Endodermal cell (in vitro differentiated cells): Measurements from ENCODE around the gene ACKR2. TPM values are rescaled to one million over a fixed set of nuclear protein-coding genes. Genes with fewer than 3 reads are reported as not detected.
A peak's percentile ranks its signal among the peaks of the same experiment; 100 is the strongest.

Experiments used
- DNase-seq: peaks from one replicate; pipeline ENCODE4 v3.0.0-alpha.2; 2017
- H3K27ac ChIP-seq: 2 replicates; pipeline ENCODE4 v1.5.1; 2013; ENCODE audit warnings: mild to moderate bottlenecking, low read depth, low read length, moderate library complexity
- H3K27me3 ChIP-seq: 2 replicates; pipeline ENCODE4 v1.6.1; 2013; ENCODE audit warnings: mild to moderate bottlenecking, low read length, moderate library complexity; ENCODE audit not compliant: insufficient read depth, control insufficient read depth, poor library complexity, severe bottlenecking
- H3K36me3 ChIP-seq: 2 replicates; pipeline ENCODE4 v1.7.0; 2013; ENCODE audit warnings: mild to moderate bottlenecking, low read length, moderate library complexity; ENCODE audit not compliant: control insufficient read depth, insufficient read depth
- H3K4me1 ChIP-seq: one replicate; pipeline ENCODE4 v1.7.0; 2013; ENCODE audit warnings: low read length; ENCODE audit not compliant: control insufficient read depth, insufficient read depth
- H3K4me3 ChIP-seq: 2 replicates; pipeline ENCODE4 v1.5.1; 2013; ENCODE audit warnings: mild to moderate bottlenecking, low read length, moderate library complexity
- H3K9ac ChIP-seq: 2 replicates; pipeline ENCODE4 v1.6.1; 2013; ENCODE audit warnings: mild to moderate bottlenecking, low read length, moderate library complexity; ENCODE audit not compliant: poor library complexity, severe bottlenecking; ENCODE audit errors: extremely low read depth
- H3K9me3 ChIP-seq: 2 replicates; pipeline ENCODE4 v1.6.1; 2013; ENCODE audit warnings: mild to moderate bottlenecking, low read length, moderate library complexity; ENCODE audit not compliant: control insufficient read depth
- H3K27ac Mint-ChIP-seq: 2 replicates; pipeline ENCODE4 v1.8.0; 2020; ENCODE audit warnings: mixed read lengths
- H3K27me3 Mint-ChIP-seq: 2 replicates; pipeline ENCODE4 v1.8.0; 2021; ENCODE audit warnings: mild to moderate bottlenecking, mixed read lengths; ENCODE audit not compliant: insufficient read depth
- H3K36me3 Mint-ChIP-seq: 2 replicates; pipeline ENCODE4 v1.8.0; 2020; ENCODE audit warnings: low read depth, mixed read lengths
- H3K4me1 Mint-ChIP-seq: 2 replicates; pipeline ENCODE4 v1.8.0; 2020; ENCODE audit warnings: mixed read lengths
- H3K4me3 Mint-ChIP-seq: 2 replicates; pipeline ENCODE4 v1.8.0; 2020; ENCODE audit warnings: mild to moderate bottlenecking, moderate library complexity, mixed read lengths
- H3K9me3 Mint-ChIP-seq: 2 replicates; pipeline ENCODE4 v1.8.0; 2020; ENCODE audit warnings: mild to moderate bottlenecking, mixed read lengths
- WGBS, 2 experiments: methylation state at CpG; one replicate each; pipeline versions ENCODE4 v1.1.5 to v1.1.7; 2013; ENCODE audit warnings: missing lambda C conversion rate in 2 of 2, mixed read lengths in 1 of 2; ENCODE audit not compliant: insufficient coverage in 1 of 2, insufficient read length in 1 of 2; 5-methylcytosine and 5-hydroxymethylcytosine counted together
- total RNA-seq, 2 donors: library from RNA; stranded (reverse); fragmentation: NEBNext Ultra II Directional in 1 of 2; extraction: Animal tissue kit (Norgen Biotek cat#: 25700) in 1 of 2; gene quantifications; 2 replicates in 1 of 2; 3 replicates in 1 of 2; pipeline ENCODE4 v1.2.1, GENCODE V29; 2021
- TF ChIP-seq, protein P1 (sequence below): fragments of 200-600 bp; sonication (generic); conservative IDR thresholded peaks from 2 replicates; pipeline ENCODE4 v1.5.0; 2021; ENCODE audit warnings: antibody characterized with exemption, mild to moderate bottlenecking

ACKR2 gene
- total RNA-seq, 2 donors from 2014 or later: 1.1 TPM

DNA sequence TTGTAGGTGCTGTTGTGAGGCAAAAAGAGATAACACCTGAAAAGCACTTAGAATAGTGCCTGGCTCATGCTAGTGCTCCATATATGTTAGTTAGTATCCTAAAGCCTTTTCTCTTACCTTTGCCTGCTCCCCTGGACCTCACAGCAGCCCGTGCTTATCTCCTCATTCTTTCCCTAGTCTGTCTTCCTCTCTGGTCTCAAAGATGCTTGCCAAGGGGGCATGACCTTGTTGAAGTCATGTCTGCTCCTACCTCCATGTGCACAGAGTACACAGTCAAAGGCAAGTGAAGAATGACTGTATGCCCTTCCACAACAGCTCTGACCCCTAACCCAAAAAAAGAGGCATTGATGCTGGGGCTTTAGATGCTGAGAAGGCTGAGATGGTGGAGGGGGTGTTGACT, 67.2 kb downstream of the ACKR2 start:
- no peaks in the 10 kb centered on the region for H3K27me3 ChIP-seq
- peak; percentile 37 for DNase-seq
- Mint-ChIP-seq H3K27me3 (peaks cover 14% of the 10 kb centered on the region), H3K36me3 (no peaks in the 10 kb centered on the region), H3K27ac (no peak overlapping the region), H3K9me3 (no peaks in the 10 kb centered on the region), H3K4me3 (no peak overlapping the region), H3K4me1 (peaks cover 24% of the 10 kb centered on the region)
- no peak overlapping the region for H3K9ac ChIP-seq
- H3K4me1 ChIP-seq: no peaks in the 10 kb centered on the region
- TF ChIP-seq, protein P1, sequence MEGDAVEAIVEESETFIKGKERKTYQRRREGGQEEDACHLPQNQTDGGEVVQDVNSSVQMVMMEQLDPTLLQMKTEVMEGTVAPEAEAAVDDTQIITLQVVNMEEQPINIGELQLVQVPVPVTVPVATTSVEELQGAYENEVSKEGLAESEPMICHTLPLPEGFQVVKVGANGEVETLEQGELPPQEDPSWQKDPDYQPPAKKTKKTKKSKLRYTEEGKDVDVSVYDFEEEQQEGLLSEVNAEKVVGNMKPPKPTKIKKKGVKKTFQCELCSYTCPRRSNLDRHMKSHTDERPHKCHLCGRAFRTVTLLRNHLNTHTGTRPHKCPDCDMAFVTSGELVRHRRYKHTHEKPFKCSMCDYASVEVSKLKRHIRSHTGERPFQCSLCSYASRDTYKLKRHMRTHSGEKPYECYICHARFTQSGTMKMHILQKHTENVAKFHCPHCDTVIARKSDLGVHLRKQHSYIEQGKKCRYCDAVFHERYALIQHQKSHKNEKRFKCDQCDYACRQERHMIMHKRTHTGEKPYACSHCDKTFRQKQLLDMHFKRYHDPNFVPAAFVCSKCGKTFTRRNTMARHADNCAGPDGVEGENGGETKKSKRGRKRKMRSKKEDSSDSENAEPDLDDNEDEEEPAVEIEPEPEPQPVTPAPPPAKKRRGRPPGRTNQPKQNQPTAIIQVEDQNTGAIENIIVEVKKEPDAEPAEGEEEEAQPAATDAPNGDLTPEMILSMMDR: no peak
- no peak overlapping the region for H3K27ac ChIP-seq
- no peaks in the 10 kb centered on the region for H3K9me3 ChIP-seq
- WGBS, 2 experiments: 81 to 100% methylated on average over 1 of the region's 1 CpG
- H3K36me3 ChIP-seq: no peaks in the 10 kb centered on the region
- H3K4me3 ChIP-seq: no peak overlapping the region

DNA sequence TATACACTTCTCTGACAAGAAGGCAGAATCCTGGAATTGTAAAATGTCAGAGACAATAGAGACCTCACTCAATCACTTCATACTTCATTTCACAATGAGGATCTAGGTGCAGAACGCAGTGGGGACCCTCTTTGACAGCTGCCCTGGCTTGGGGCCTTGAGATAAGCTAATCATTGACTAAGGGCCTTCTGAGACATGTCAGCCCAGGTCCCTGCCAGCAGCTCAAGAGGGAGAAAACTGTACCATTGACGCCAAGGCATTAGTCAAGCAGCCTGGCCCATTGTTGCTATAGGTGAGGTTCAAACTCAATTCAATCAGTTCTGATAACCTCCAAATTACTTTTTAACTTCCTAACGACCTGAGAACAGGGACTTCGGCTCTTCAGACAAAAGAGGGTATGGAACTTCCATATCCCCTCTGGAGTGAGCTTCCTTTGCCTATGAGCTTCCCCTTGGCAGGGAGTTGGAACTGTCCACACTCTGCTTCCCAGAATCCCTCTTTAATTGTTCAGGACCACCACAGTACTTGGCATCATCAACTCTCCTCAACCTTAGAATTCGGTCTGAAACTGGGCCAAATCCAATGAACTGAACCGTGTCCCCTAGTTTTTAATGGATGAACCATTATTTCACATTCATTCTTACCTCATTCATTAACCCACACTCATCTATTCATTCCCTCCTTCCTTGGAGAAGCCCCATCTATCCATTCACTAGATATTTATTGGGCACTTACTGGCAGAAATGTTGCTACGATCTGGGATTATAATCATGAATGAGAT, 67.9 kb downstream of the ACKR2 start:
- Histone ChIP-seq H3K9me3 (no peaks in the 10 kb centered on the region), H3K4me3 (no peak overlapping the region), H3K4me1 (no peaks in the 10 kb centered on the region), H3K27ac (no peak overlapping the region), H3K36me3 (no peaks in the 10 kb centered on the region), H3K9ac (no peak overlapping the region), H3K27me3 (no peaks in the 10 kb centered on the region)
- H3K27ac Mint-ChIP-seq: no peak overlapping the region
- peaks cover 24% of the 10 kb centered on the region for H3K4me1 Mint-ChIP-seq
- no peak overlapping the region for H3K4me3 Mint-ChIP-seq
- DNase-seq: peak; percentile 67
- TF ChIP-seq, protein P1: no peak
- H3K9me3 Mint-ChIP-seq: no peaks in the 10 kb centered on the region
- 75 to 85% methylated on average over 6 to 7 of the region's 7 CpGs for WGBS, 2 experiments
- H3K36me3 Mint-ChIP-seq: no peaks in the 10 kb centered on the region
- H3K27me3 Mint-ChIP-seq: peaks cover 14% of the 10 kb centered on the region

DNA sequence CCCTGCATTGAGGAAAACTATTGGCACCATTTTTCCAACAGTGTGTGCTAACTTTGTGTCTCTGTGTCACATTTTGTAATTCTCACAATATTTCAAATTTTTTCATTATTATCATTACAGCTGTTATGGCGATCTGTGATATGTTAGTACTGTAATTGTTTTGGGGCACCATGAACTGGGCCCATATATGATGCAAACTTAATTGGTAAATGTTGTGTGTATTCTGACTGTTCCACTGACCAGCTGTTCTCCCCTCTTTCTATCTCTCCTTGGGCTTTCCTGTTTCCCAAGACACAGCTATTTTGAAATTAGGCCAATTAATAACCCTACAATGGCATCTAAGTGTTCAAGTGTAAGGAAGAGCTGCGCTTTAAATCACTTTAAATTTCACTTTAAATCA, 68.6 kb downstream of the ACKR2 start:
- Histone ChIP-seq H3K4me1 (no peaks in the 10 kb centered on the region), H3K4me3 (no peak overlapping the region), H3K9me3 (no peaks in the 10 kb centered on the region), H3K27ac (no peak overlapping the region), H3K36me3 (no peaks in the 10 kb centered on the region), H3K9ac (no peak overlapping the region), H3K27me3 (no peaks in the 10 kb centered on the region)
- Mint-ChIP-seq H3K4me1 (peaks cover 24% of the 10 kb centered on the region), H3K27me3 (peaks cover 14% of the 10 kb centered on the region), H3K27ac (no peak overlapping the region), H3K36me3 (no peaks in the 10 kb centered on the region), H3K9me3 (no peaks in the 10 kb centered on the region), H3K4me3 (no peak overlapping the region)
- TF ChIP-seq, protein P1: no peak
- no peak for DNase-seq
- 100% methylated on average over 1 of the region's 2 CpGs; no CpG with 5 or more reads in 1 of the 2 experiments for WGBS, 2 experiments
